ENCODE measurements around the gene ZNF277. TPM values are rescaled to one million over a fixed set of nuclear protein-coding genes. Genes with fewer than 3 reads are reported as not detected.
A peak's percentile ranks its signal among the peaks of the same experiment; 100 is the strongest.

ZNF277 gene
- polyA plus RNA-seq, 2 of the 4 experiments (the other 2 are of a cell fraction), result 23.4 to 31.9 TPM

- Histone ChIP-seq H3K27ac (no peak overlapping the region), H3K9me3 (no peaks in the 10 kb centered on the region), H3K4me3 (no peak overlapping the region), H3K4me2 (no peak overlapping the region), H3K4me1 (peaks cover 3% of the 10 kb centered on the region; the same call in 1 of the 3 replicates)
- DNase-seq (ENCODE audit: low read depth in 1 of 2, low spot score in 1 of 2) (no peak), ATAC-seq (peak in 1 of 2 experiments; percentile 18; a peak in 1 of 6 replicates), FAIRE-seq (no peak)
- CTCF ChIA-PET, result no interaction called here
- POLR2A ChIA-PET, result no interaction called here
- WGBS (ENCODE audit: missing lambda C conversion rate), result 89% methylated on average over 5 of the region's 5 CpGs
- TF ChIP-seq MAFK (IDR thresholded peaks at IDR 0.05; ENCODE audit: partially characterized antibody) (no peak), ZC3H11A (IDR thresholded peaks at IDR 0.05) (no peak), CTCF (IDR thresholded peaks at IDR 0.05) (no peak), POLR2A (IDR thresholded peaks at IDR 0.05; ENCODE audit: low read length) (no peak), HOXA7 (CRISPR knock-in tag; IDR thresholded peaks at IDR 0.05) (no peak), USF2 (IDR thresholded peaks at IDR 0.05) (no peak), NFE2L2 (conservative IDR thresholded peaks at IDR 0.05; ENCODE audit: low read length) (no peak), RCOR1 (IDR thresholded peaks at IDR 0.05; ENCODE audit: low read depth, low read length) (no peak)
Observed at GRCh38 chr7:112182749-112183148, 23.7 kb upstream of the ZNF277 start.

- no peak overlapping the region for H3K4me3 ChIP-seq
- DNase-seq (ENCODE audit: low read depth in 1 of 2, low spot score in 1 of 2) (no peak), FAIRE-seq (no peak), ATAC-seq (no peak)
- ChIA-PET CTCF (no interaction called here), POLR2A (no interaction called here)
- H3K4me2 ChIP-seq, result no peak overlapping the region
- TF ChIP-seq CHD2 (IDR thresholded peaks at IDR 0.05; ENCODE audit: low read length, partially characterized antibody) (no peak), ATOH8 (CRISPR knock-in tag; IDR thresholded peaks at IDR 0.05; ENCODE audit: low read depth) (no peak), EHF (CRISPR knock-in tag; IDR thresholded peaks at IDR 0.05) (no peak), CHD4 (IDR thresholded peaks at IDR 0.05; ENCODE audit: borderline replicate concordance) (no peak), TP53 (CRISPR knock-in tag; IDR thresholded peaks at IDR 0.05) (no peak), KDM1A (IDR thresholded peaks at IDR 0.05; ENCODE audit: low read depth) (no peak), ZC3H11A (IDR thresholded peaks at IDR 0.05) (no peak), HOXB5 (CRISPR knock-in tag; IDR thresholded peaks at IDR 0.05) (no peak), HDAC2 (IDR thresholded peaks at IDR 0.05) (no peak), RARB (CRISPR knock-in tag; IDR thresholded peaks at IDR 0.05) (no peak), REST (IDR thresholded peaks at IDR 0.05) (no peak), HOXB13 (CRISPR knock-in tag; IDR thresholded peaks at IDR 0.05; ENCODE audit: low read depth) (no peak)
- WGBS (ENCODE audit: missing lambda C conversion rate), result 93% methylated on average over 1 of the region's 1 CpG
- no peaks in the 10 kb centered on the region for H3K9me3 ChIP-seq
- H3K27ac ChIP-seq, result no peak overlapping the region
- H3K4me1 ChIP-seq, result peaks cover 5% of the 10 kb centered on the region; the same call in 1 of the 3 replicates
Observed at GRCh38 chr7:112183266-112183665, 23.2 kb upstream of the ZNF277 start.
